Measurements from ENCODE around the gene ZNF774.

DNA sequence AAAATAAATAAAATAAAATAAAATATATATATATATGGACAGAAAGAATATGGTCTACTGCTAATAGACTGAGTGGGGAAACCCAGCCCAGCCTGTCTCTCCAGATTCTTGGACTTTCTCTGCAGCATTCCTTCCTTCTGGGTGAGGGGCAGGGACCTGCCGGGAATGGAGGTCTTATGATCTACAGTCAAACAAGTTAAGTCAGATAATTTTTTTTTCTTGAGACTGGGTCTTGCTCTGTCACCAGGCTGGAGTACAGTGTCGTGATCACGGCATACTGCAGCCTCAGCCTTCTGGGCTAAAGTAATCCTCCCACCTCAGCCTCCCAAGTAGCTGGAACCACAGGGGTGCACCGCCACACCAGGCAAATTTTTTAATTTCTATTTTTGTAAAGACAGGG is 33.5 kb upstream of the ZNF774 start:
- no peak for TF ChIP-seq POLR2AphosphoS5 (IDR thresholded peaks at IDR 0.05; ENCODE audit: insufficient read depth in 1 of 2, low read depth in 1 of 2)
- TF ChIP-seq, protein P1, sequence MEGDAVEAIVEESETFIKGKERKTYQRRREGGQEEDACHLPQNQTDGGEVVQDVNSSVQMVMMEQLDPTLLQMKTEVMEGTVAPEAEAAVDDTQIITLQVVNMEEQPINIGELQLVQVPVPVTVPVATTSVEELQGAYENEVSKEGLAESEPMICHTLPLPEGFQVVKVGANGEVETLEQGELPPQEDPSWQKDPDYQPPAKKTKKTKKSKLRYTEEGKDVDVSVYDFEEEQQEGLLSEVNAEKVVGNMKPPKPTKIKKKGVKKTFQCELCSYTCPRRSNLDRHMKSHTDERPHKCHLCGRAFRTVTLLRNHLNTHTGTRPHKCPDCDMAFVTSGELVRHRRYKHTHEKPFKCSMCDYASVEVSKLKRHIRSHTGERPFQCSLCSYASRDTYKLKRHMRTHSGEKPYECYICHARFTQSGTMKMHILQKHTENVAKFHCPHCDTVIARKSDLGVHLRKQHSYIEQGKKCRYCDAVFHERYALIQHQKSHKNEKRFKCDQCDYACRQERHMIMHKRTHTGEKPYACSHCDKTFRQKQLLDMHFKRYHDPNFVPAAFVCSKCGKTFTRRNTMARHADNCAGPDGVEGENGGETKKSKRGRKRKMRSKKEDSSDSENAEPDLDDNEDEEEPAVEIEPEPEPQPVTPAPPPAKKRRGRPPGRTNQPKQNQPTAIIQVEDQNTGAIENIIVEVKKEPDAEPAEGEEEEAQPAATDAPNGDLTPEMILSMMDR (IDR thresholded peaks at IDR 0.05), result no peak
